Measurements from ENCODE around the gene HOXB5. TPM values are rescaled to one million over a fixed set of nuclear protein-coding genes. Genes with fewer than 3 reads are reported as not detected.

HOXB5 gene
- total RNA-seq, 1 donor from 2014 or later: 3.9 TPM

GRCh38 chr17:48547808-48548522, 45.6 kb downstream of the HOXB5 start:
- DNase-seq (no peak), ATAC-seq (no peak)
- Histone ChIP-seq H3K36me3 (no peaks in the 10 kb centered on the region), H3K9me3 (no peaks in the 10 kb centered on the region), H3K4me3 (peak overlapping the region; percentile 24), H3K27ac (peak overlapping the region; percentile 76), H3K27me3 (ENCODE audit: low read depth) (peaks cover 62% of the 10 kb centered on the region), H3K4me1 (peaks cover 24% of the 10 kb centered on the region)
- intact Hi-C loops (cut with DNase I): no loop called here
- TF ChIP-seq, protein P1, sequence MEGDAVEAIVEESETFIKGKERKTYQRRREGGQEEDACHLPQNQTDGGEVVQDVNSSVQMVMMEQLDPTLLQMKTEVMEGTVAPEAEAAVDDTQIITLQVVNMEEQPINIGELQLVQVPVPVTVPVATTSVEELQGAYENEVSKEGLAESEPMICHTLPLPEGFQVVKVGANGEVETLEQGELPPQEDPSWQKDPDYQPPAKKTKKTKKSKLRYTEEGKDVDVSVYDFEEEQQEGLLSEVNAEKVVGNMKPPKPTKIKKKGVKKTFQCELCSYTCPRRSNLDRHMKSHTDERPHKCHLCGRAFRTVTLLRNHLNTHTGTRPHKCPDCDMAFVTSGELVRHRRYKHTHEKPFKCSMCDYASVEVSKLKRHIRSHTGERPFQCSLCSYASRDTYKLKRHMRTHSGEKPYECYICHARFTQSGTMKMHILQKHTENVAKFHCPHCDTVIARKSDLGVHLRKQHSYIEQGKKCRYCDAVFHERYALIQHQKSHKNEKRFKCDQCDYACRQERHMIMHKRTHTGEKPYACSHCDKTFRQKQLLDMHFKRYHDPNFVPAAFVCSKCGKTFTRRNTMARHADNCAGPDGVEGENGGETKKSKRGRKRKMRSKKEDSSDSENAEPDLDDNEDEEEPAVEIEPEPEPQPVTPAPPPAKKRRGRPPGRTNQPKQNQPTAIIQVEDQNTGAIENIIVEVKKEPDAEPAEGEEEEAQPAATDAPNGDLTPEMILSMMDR (IDR thresholded peaks at IDR 0.05): no peak

GRCh38 chr17:48546924-48547807, 46.4 kb downstream of the HOXB5 start:
- H3K27me3 ChIP-seq (ENCODE audit: low read depth): peaks cover 68% of the 10 kb centered on the region

DNA sequence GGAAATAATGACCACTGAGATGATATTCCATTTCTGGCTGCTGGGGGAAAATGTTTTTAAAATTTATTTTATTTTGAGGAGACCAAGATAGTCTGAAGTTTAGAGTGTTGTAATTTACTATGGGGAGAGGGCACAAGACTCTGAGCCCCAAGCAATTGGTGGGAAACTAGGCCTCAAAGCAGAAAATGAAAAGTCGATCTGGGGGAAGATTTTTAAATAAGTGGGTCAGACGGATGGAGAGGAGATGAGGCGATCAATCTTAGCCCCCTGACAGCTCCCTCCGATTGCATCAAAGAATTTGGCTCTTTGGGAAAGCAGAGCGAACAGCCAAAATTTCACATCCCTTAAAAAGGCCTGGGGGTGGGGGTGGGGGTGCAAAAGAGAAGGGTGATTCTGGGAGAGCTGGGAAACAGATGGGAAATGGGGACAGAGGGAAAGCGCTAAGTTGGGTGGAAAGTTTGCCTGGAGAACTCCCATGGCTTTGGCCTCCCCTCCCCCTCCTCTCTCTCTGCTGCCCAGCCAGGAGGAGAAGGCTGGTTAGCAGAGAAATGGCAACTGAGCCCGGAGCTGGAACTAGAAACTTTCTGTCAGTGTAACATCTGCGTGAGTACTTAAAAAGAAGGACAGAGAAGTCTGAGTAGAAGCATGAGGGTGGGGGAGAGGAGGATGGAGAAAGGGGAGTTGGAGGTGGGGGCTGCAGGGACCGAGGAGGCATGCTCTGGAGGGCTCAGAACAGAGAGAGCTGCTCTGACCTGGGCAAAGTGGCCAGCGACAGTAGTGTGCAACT, 47.2 kb downstream of the HOXB5 start:
- H3K27ac ChIP-seq: peak overlapping the region; percentile 76
- no peak for ATAC-seq
- no peaks in the 10 kb centered on the region for H3K9me3 ChIP-seq
- TF ChIP-seq, protein P1 (IDR thresholded peaks at IDR 0.05): no peak
- no peak for DNase-seq
- H3K27me3 ChIP-seq (ENCODE audit: low read depth): peaks cover 68% of the 10 kb centered on the region
- intact Hi-C loops (cut with DNase I): no loop called here
- peaks cover 24% of the 10 kb centered on the region for H3K4me1 ChIP-seq
- no peaks in the 10 kb centered on the region for H3K36me3 ChIP-seq
- peak overlapping the region; percentile 24 for H3K4me3 ChIP-seq

More at GRCh38 chr17:48546924-48547807, 46.4 kb downstream of the HOXB5 start:
- Histone ChIP-seq H3K36me3 (no peaks in the 10 kb centered on the region), H3K4me1 (peaks cover 24% of the 10 kb centered on the region), H3K27ac (peak overlapping the region; percentile 76), H3K9me3 (no peaks in the 10 kb centered on the region), H3K4me3 (peak overlapping the region; percentile 24)
- DNase-seq: no peak
- TF ChIP-seq, protein P1 (IDR thresholded peaks at IDR 0.05): no peak
- intact Hi-C loops (cut with DNase I): no loop called here
- peak in 1 of 2 donors; percentile 15 for ATAC-seq

- peak overlapping the region; percentile 86 for H3K27ac ChIP-seq
- H3K4me3 ChIP-seq: no peak overlapping the region
- ATAC-seq (no peak), DNase-seq (no peak)
- peaks cover 65% of the 10 kb centered on the region for H3K27me3 ChIP-seq (ENCODE audit: low read depth)
- intact Hi-C loops (cut with DNase I): no loop called here
- H3K9me3 ChIP-seq: no peaks in the 10 kb centered on the region
- H3K4me1 ChIP-seq: peaks cover 24% of the 10 kb centered on the region
- H3K36me3 ChIP-seq: no peaks in the 10 kb centered on the region
- TF ChIP-seq, protein P1 (IDR thresholded peaks at IDR 0.05): no peak
Observed at GRCh38 chr17:48545539-48545938, 48.0 kb downstream of the HOXB5 start.

DNA sequence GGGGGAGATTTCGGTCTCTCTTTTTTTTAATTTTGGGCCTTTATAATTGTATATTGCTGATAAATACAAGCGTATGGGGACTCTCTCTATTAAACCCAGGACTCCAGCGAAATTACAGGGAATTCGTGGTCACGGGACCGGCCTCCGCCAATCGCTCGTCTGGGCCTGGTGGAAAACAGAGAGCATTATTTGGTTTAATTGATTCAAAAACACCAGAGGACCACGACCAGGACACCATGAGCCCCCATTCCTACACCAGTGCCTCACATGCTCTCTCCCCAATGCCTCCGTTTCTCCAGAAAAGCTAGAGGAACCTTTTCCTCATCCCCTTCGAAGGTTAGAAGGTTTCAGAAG, 48.6 kb downstream of the HOXB5 start, which contains the start of gene HOXB2:
HOXB2 (minus strand) TSS at position 88 of the 354 bp plus-strand sequence. CDS start 198 bp downstream, outside the sequence.
- Histone ChIP-seq H3K4me3 (peak within 1 kb of the TSS; percentile 58), H3K27ac (peak within 1 kb of the TSS; percentile 86), H3K4me1 (peaks cover 24% of the 10 kb centered on the region), H3K36me3 (no peaks in the 10 kb centered on the region), H3K27me3 (ENCODE audit: low read depth) (peaks cover 70% of the 10 kb centered on the region), H3K9me3 (no peaks in the 10 kb centered on the region)
- intact Hi-C loops (cut with DNase I): no loop called here
- DNase-seq (no peak), ATAC-seq (no peak)
- TF ChIP-seq, protein P1 (IDR thresholded peaks at IDR 0.05): no peak
